WTC11 (cell line): ENCODE data around the gene HMGB4.

Experiments used
- NR2C2 ChIP-seq: sonication (generic); formaldehyde crosslinking; IDR thresholded peaks from 2 replicates; pipeline ENCODE4 v1.8.0; 2022; ENCODE audit warnings: mild to moderate bottlenecking, missing genetic modification reagents
- SP1 ChIP-seq: sonication (generic); formaldehyde crosslinking; conservative IDR thresholded peaks from 2 replicates; pipeline ENCODE4 v1.8.1; 2022; ENCODE audit warnings: missing genetic modification reagents
- TF ChIP-seq, protein P1 (sequence below): fragments of 250-450 bp; sonication (Bioruptor Pico); IDR thresholded peaks from 2 replicates; pipeline ENCODE4 v1.9.0; 2021; ENCODE audit warnings: mild to moderate bottlenecking
- TF ChIP-seq, protein P2 (sequence below): fragments of 200-600 bp; IDR thresholded peaks from 2 replicates; pipeline ENCODE4 v1.8.0; 2022; ENCODE audit warnings: antibody characterized with exemption

DNA sequence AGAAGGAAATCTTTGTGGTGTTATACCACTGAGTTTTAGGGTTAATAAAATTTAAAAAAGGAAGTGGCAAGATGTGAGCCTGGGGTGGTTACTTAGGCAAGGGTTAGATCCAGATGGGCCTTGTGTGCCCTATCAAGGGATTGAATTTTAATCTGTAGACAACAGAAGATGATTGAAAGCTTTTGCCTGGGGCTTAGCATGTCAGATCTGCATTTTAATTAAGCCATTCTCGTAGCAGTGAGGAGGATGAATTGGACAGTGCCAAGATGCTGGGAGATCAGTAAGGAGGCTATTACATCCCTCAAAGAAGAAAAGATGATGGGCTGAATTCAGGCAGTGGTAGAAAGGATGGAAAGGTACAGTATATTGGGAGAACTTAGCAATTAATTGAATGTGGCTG lies 42.3 kb downstream of the HMGB4 start:
- TF ChIP-seq, protein P1, sequence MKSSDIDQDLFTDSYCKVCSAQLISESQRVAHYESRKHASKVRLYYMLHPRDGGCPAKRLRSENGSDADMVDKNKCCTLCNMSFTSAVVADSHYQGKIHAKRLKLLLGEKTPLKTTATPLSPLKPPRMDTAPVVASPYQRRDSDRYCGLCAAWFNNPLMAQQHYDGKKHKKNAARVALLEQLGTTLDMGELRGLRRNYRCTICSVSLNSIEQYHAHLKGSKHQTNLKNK: no peak
- TF ChIP-seq NR2C2 (no peak), SP1 (no peak)
- TF ChIP-seq, protein P2, sequence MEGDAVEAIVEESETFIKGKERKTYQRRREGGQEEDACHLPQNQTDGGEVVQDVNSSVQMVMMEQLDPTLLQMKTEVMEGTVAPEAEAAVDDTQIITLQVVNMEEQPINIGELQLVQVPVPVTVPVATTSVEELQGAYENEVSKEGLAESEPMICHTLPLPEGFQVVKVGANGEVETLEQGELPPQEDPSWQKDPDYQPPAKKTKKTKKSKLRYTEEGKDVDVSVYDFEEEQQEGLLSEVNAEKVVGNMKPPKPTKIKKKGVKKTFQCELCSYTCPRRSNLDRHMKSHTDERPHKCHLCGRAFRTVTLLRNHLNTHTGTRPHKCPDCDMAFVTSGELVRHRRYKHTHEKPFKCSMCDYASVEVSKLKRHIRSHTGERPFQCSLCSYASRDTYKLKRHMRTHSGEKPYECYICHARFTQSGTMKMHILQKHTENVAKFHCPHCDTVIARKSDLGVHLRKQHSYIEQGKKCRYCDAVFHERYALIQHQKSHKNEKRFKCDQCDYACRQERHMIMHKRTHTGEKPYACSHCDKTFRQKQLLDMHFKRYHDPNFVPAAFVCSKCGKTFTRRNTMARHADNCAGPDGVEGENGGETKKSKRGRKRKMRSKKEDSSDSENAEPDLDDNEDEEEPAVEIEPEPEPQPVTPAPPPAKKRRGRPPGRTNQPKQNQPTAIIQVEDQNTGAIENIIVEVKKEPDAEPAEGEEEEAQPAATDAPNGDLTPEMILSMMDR: no peak
